ENCODE results near the gene IFNAR1. TPM values are rescaled to one million over a fixed set of nuclear protein-coding genes. Genes with fewer than 3 reads are reported as not detected.
A peak's percentile ranks its signal among the peaks of the same experiment; 100 is the strongest.

The IFNAR1 gene
- total and polyA plus RNA-seq, 9 of the 15 experiments (the other 6 are each of a cell fraction or from before 2014, with no cell fraction given) = 8.6 to 31.8 (median 14.8) TPM

DNA sequence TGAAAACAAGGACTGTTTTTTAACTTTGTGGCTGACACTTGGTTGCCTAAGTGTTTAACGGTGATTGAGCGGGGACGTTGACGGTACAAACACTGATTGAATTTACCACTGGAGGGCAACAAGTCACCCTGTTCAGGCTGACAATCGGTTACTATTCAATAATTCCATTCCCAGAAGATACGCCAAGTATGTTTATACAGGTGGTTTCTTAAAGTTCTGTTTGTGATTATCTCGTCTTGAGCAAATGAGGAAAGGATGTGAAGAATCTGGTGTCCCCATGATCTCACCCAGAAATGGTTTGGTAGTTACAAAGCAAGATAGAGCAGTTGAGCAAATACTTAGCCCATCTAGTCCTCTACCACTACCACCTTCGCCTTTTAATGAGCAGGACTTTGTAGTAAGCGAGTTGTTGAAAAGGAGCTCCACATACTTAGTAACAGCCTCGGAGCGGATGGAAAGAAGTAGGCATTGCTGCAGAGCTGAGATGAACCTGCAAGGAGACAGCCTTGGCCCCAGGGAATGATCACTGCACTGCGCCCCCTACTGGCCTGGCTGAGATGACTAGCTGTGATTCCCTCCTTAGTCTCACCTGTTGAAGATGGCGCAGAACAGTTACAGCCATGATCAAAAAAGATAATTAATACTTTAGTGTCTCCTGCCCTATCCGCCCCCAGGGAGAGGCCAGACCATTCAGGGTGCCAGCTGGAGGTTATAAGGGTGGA is 36.3 kb downstream of the IFNAR1 start (continued):
- TF ChIP-seq, protein P1, sequence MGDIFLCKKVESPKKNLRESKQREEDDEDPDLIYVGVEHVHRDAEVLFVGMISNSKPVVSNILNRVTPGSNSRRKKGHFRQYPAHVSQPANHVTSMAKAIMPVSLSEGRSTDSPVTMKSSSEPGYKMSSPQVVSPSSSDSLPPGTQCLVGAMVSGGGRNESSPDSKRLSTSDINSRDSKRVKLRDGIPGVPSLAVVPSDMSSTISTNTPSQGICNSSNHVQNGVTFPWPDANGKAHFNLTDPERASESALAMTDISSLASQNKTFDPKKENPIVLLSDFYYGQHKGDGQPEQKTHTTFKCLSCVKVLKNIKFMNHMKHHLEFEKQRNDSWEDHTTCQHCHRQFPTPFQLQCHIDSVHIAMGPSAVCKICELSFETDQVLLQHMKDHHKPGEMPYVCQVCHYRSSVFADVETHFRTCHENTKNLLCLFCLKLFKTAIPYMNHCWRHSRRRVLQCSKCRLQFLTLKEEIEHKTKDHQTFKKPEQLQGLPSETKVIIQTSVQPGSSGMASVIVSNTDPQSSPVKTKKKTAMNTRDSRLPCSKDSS (IDR thresholded peaks at IDR 0.05; ENCODE audit: low read depth, partially characterized antibody) = no peak
- TF ChIP-seq FOXK2 (conservative IDR thresholded peaks at IDR 0.05 in 1 of 2, IDR thresholded peaks at IDR 0.05 in 1 of 2; ENCODE audit: low read depth in 2 of 2) = no peak
- no peak for TF ChIP-seq MEIS2 (IDR thresholded peaks at IDR 0.05; ENCODE audit: partially characterized antibody)
- no peak for TF ChIP-seq TGIF2 (CRISPR knock-in tag; IDR thresholded peaks at IDR 0.05)
- TF ChIP-seq, protein P2, sequence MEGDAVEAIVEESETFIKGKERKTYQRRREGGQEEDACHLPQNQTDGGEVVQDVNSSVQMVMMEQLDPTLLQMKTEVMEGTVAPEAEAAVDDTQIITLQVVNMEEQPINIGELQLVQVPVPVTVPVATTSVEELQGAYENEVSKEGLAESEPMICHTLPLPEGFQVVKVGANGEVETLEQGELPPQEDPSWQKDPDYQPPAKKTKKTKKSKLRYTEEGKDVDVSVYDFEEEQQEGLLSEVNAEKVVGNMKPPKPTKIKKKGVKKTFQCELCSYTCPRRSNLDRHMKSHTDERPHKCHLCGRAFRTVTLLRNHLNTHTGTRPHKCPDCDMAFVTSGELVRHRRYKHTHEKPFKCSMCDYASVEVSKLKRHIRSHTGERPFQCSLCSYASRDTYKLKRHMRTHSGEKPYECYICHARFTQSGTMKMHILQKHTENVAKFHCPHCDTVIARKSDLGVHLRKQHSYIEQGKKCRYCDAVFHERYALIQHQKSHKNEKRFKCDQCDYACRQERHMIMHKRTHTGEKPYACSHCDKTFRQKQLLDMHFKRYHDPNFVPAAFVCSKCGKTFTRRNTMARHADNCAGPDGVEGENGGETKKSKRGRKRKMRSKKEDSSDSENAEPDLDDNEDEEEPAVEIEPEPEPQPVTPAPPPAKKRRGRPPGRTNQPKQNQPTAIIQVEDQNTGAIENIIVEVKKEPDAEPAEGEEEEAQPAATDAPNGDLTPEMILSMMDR (IDR thresholded peaks at IDR 0.05 in 2 of 3, conservative IDR thresholded peaks at IDR 0.05 in 1 of 3; ENCODE audit: insufficient read depth in 2 of 3, low read depth in 1 of 3, low read length in 3 of 3) = peak; percentile 90 to 97 (median 92)
- peak; percentile 44; the same call in 1 of the 2 replicates for TF ChIP-seq CC2D1A (IDR thresholded peaks at IDR 0.05)
- TF ChIP-seq KDM5B (IDR thresholded peaks at IDR 0.05; ENCODE audit: insufficient replicate concordance, low read depth, low read length) = no peak
